Caki2 (cell line): ENCODE data around the gene HDHD2. TPM values are rescaled to one million over a fixed set of nuclear protein-coding genes. Genes with fewer than 3 reads are reported as not detected.

ENCODE experiments used
- DNase-seq: peaks from one replicate; pipeline ENCODE4 v3.0.0-alpha.2; 2015; ENCODE audit warnings: low read depth
- in situ Hi-C: cut with HindIII; loops from 2 replicates; pipeline ENCODE4 v1.10.0; 2016; ENCODE audit warnings: low sequenced_read_pairs, low pct_unique_long_range_greater_than_20kb, mixed read lengths
- total RNA-seq: library from RNA; depleted of rRNA; stranded (reverse); fragments of >200 nt; shearing (Covaris generic); gene quantifications from 2 replicates; pipeline ENCODE4 v1.2.3, GENCODE V29; 2014; ENCODE audit warnings: low replicate concordance

The HDHD2 gene
- total RNA-seq, 1 experiment from 2014 or later = 2.2 TPM

DNA sequence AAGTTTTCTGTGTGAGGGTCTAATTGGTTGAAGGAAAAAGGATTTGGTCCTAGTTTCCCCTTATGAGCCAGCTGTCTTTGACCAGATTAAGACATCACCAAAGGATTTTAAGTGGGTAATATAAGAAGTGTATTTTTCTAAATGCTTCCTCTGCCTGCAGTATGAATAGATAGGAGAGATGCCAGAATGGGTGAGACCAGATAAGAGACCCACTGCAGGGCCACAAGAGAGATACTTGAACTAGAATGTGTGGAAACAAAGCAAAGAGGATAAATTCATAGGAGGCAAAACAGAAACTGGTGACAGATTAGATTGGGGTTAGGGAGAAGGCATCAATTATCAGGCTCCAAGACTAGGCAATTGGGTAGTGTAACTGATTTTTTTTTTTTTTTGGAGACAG is 1.1 kb upstream of the HDHD2 start:
- DNase-seq = no peak

GRCh38 chr18:47150824-47151366 is 595 bp upstream of the HDHD2 start:
- DNase-seq = no peak
- in situ Hi-C loops = no loop called here

More for the DNA sequence above, 1.1 kb upstream of the HDHD2 start:
- in situ Hi-C loops = no loop called here

GRCh38 chr18:47149457-47150028 is 757 bp downstream of the HDHD2 start:
- in situ Hi-C loops = no loop called here
- no peak for DNase-seq

- no peak for DNase-seq
- in situ Hi-C loops = no loop called here
These were observed 4.1 kb downstream of the HDHD2 start for GRCh38 chr18:47146206-47146605.

- in situ Hi-C loops = no loop called here
- DNase-seq = no peak
These were observed 6.3 kb downstream of the HDHD2 start for GRCh38 chr18:47143899-47144485.

DNA sequence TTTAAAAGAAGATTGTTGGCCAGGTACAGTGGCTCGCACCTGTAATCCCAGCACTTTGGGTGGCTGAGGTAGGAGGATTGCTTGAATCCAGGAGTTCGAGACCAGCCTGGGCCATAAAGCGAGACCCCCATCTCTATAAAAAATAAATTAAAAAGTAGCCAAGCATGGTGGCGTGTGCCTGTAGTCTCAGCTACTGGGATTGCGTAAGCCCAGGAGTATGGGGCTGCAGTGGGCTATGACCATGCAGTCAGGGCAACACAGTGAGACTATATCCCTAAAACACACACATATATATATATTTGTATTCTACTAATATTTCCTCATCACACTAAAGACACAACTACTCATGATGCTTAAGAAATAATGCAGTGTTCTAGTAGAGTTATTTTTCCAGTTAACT is 7.1 kb downstream of the HDHD2 start:
- DNase-seq = no peak

GRCh38 chr18:47141289-47141688 is 9.0 kb downstream of the HDHD2 start:
- no peak for DNase-seq
- in situ Hi-C loops = no loop called here

More for the DNA sequence above, 7.1 kb downstream of the HDHD2 start:
- in situ Hi-C loops = no loop called here

DNA sequence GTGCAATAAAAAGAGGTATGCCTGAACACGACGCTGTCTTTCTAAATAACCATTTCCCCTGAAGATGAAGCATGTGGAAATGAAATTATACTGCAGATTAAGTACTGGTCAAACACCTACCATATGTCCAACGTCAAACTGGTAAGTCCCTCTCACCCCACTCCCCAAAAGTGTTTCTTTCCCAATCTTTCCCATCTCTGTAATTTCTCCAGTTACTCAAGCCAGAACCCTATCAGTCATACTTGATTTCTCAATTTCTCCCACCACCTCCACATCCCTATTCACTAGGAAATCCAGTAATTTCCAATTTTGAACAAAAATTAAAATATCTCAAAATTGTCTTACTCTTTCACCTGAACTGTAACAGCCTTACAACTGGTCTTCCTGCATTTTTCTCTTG is 29.2 kb downstream of the HDHD2 start:
- in situ Hi-C loops = no loop called here
- DNase-seq = no peak

- in situ Hi-C loops = no loop called here
- DNase-seq = no peak
These were observed 29.9 kb downstream of the HDHD2 start for GRCh38 chr18:47120428-47120827.

- in situ Hi-C loops = no loop called here
- DNase-seq = no peak
These were observed 31.3 kb downstream of the HDHD2 start for GRCh38 chr18:47118981-47119380.

DNA sequence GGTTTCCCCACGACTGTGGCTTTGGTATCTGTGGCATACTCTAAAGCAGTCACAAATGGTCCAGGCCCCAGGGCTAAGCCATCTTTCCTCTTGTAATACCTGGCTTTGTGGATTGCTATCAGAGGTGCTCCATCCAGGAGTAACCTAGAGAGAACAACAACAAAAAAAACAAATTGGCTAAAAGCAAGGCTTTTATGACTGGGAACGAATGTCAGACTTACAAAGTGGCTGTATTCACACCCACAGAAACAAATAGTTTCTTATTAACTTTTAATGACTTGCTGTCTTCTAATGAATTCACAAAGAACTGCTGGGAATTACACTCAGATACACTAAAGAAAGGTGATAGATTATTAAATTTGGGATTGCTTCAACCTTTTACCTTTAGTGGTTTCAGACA is 35.1 kb downstream of the HDHD2 start:
- DNase-seq = no peak
- in situ Hi-C loops = no loop called here

DNA sequence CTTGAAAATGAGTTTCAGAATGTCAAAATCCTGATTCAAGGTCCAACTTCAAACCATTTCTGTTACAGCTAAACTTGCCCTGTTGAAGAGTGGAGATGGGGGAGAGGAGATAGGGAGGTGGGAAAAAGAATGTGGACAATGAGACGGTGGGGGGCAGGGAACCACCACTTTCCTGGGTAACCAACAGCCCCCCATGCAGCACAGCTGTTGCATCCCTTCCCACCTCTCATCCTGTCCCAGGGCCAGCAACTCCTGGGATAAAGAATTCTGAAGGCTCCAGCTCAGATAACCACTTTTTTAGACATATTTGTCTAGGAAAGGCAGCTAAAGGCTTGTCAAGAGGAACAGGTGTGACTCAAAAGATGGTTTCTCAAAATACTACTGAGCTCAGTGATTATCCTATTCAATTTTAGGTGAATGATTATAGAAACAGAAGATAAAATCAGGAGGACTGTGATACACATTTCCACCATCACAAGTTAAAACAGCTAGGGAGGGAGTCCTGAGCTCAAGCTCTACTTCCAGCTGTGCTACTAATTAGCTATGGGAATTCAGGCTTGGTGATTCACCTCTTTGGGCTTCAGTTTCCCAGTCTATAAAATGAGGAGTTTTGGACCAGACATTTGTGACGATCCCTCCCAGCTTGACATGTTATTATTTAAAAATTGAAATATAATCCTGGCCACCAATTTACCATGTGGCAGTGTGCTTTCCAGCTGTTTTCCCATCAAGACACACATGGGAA is 36.3 kb downstream of the HDHD2 start:
- DNase-seq = no peak
- in situ Hi-C loops = no loop called here

DNA sequence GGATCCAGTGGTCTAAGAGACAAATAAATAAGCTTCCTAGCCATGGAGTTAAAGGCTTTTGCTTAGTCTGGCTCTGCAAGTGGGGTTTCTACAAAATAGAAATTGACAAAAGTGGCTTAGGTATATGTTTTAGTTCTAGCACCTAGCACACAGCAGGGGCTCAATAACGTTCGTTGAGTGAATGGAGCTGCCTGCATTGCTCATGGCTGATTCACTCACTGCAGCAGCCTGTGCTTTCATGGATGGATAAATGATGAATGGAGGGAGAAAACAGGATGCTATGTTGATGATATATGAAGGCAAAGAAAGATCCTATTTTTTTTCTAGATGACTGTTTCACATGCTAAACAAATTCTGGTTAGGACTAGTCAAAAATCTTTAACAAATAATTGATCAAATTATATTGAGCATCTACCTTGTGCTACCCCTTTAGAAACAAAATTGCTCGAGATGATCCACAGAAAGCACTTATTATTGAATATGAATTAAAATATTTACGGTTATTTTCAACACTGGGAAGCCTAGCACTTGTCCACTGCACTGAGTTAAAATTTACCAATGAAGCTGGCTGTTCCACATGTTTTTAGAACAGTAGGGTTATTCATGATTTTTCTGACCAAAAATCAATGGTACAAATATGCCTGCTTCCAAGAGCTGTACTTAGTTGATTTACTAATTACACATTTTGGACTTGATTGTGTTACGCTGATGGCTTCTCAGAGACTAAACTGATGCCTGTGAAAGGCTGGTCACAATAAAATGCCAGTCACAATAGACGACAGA is 39.6 kb downstream of the HDHD2 start:
- in situ Hi-C loops = no loop called here
- DNase-seq = no peak

DNA sequence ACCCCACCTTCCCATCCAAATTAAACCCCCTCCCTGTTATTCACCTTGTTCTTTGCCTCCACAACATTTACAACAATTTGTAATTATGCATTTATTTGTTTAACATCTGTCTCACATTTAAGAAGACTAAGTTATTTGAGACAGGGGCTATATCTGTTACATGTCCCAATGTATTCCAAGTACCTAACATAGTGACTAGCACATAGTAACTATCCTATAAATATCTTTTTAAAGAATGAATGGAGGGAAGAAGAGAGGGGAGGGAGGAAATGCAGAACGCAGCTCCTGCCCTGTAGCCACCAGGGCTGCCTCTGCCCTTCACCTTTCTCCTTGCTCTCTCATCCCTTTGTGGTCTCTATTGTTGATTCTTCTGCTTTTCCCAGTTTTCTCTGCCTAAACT is 40.6 kb downstream of the HDHD2 start:
- no peak for DNase-seq
- in situ Hi-C loops = no loop called here

DNA sequence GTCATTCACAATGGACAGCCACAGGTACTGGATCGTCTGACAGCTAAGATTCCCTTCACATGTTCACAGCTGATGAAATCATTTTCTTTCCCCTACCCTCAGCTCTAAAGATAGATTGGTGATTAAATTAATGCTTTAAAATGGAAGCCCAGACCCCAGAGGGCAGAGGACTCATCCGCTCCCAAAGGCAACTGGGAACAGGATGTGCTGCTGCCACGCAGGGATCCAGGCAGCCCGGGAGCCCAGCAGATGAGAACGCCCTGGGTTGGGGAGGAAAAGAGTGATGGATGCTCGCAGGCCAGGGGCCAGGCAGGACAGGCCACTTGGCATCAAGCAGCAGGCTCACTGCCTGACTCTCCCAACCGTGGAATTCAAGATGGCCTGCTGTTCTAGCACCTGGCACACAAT is 41.3 kb downstream of the HDHD2 start:
- in situ Hi-C loops = no loop called here
- no peak for DNase-seq

DNA sequence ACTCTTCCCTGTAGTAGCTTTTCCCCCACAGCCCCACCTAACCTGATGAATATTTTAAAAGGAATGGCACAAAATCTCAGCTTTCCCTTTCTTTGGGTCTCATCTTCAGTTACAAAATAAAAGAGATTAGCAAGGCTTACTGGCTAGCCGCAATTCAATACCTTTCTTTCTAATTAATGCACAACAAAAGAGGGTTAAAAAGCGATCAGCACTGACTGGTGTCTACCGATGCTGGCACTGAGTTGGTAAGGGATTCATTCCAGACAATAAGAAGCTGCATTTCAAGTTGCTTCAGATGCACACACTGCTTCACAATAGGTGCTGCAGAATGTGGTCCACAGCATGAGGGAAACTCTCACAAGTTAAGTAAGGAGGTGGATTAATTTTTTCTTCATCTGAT is 41.9 kb downstream of the HDHD2 start:
- DNase-seq = no peak
- in situ Hi-C loops = no loop called here

DNA sequence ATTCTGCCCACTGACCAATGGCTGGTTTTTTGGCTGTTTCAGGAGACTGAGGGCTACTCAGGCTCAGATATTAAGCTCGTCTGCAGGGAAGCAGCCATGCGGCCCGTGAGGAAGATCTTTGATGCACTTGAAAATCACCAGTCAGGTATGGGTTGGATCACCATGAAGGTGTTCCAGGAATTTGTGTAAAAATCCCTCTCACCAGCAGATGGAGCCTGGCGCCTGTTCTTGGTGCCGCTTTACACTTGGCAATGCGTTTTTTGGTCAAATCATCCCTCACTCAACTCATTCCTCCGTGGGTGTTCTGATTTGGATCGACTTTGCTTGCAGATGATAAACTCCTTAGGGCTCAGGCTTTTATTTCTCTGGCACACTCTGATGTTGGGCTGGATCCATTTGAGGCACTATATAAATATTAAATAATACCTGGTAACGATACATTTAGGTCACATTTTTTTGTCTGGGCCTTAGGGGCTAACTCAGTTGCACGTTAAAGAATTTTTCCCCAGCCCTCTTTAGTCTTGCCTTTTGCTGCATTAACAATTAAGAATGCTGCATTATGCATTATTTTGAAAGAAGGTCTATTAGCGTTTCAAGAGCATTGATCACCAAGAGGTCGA is 50.0 kb downstream of the HDHD2 start:
- DNase-seq = peak; percentile 13
- in situ Hi-C loops = no loop called here

- in situ Hi-C loops = no loop called here
- DNase-seq = no peak
These were observed 54.5 kb downstream of the HDHD2 start for GRCh38 chr18:47095810-47096209.
